Esophagus squamous epithelium (tissue), 4 donors: ENCODE measurements around the gene TMEM258.

Source experiments
- POLR2A ChIP-seq, 4 donors: fragments of 450-650 bp; IDR thresholded peaks; one replicate each; pipeline ENCODE4 v1.6.1; 2017; ENCODE audit warnings: antibody characterized with exemption in 4 of 4, mild to moderate bottlenecking in 4 of 4, moderate library complexity in 3 of 4
- TF ChIP-seq, protein P1 (sequence below), 6 experiments: fragments of 450-650 bp in 4 of 6; fragments of 200-600 bp in 2 of 6; sonication (generic) in 2 of 6; IDR thresholded peaks; one replicate each; pipeline ENCODE4 v1.5.1; 2016 to 2019; ENCODE audit warnings: antibody characterized with exemption in 6 of 6, mild to moderate bottlenecking in 4 of 6, moderate library complexity in 4 of 6

GRCh38 chr11:61774411-61774810 lies 18.0 kb downstream of the TMEM258 start:
- TF ChIP-seq, protein P1, sequence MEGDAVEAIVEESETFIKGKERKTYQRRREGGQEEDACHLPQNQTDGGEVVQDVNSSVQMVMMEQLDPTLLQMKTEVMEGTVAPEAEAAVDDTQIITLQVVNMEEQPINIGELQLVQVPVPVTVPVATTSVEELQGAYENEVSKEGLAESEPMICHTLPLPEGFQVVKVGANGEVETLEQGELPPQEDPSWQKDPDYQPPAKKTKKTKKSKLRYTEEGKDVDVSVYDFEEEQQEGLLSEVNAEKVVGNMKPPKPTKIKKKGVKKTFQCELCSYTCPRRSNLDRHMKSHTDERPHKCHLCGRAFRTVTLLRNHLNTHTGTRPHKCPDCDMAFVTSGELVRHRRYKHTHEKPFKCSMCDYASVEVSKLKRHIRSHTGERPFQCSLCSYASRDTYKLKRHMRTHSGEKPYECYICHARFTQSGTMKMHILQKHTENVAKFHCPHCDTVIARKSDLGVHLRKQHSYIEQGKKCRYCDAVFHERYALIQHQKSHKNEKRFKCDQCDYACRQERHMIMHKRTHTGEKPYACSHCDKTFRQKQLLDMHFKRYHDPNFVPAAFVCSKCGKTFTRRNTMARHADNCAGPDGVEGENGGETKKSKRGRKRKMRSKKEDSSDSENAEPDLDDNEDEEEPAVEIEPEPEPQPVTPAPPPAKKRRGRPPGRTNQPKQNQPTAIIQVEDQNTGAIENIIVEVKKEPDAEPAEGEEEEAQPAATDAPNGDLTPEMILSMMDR (IDR thresholded peaks at IDR 0.05): no peak
- no peak for TF ChIP-seq POLR2A (IDR thresholded peaks at IDR 0.05)
